PC-9 (cell line): ENCODE results near the gene MTUS2. TPM values are rescaled to one million over a fixed set of nuclear protein-coding genes. Genes with fewer than 3 reads are reported as not detected.

ENCODE experiments used
- BruUV-seq: library from RNA; stranded (reverse); fragments of 400-500 nt; replicated peaks from 2 replicates; lab custom pipeline; 2021; lab: Mats Ljungman, UMichigan
- CTCF ChIA-PET: fragments of 300-600 bp; sonication (Branson Sonifier 250); formaldehyde crosslinking; loops from one replicate; lab custom pipeline; 2022; ENCODE audit warnings: antibody characterized with exemption; lab: Charles Lee
- POLR2A ChIA-PET: fragments of 300-600 bp; sonication (Branson Sonifier 250); formaldehyde crosslinking; loops from one replicate; lab custom pipeline; 2022; ENCODE audit warnings: antibody characterized with exemption; ENCODE audit not compliant: unreplicated experiment; lab: Charles Lee
- DNase-seq, 2 experiments: peaks; one replicate each; pipeline versions ENCODE4 v3.0.0 to v3.0.0-alpha.2; 2015 to 2022; ENCODE audit warnings: mixed read lengths in 1 of 2
- H2AFZ ChIP-seq: fragments of 200-600 bp; sonication (generic); 2 replicates; pipeline ENCODE4 v1.8.1; 2017; ENCODE audit warnings: antibody characterized with exemption
- H3F3A ChIP-seq: fragments of 200-600 bp; sonication (generic); 2 replicates; pipeline ENCODE4 v1.8.1; 2017; ENCODE audit warnings: antibody characterized with exemption, mild to moderate bottlenecking, low read depth; ENCODE audit not compliant: insufficient read depth
- H3K27ac ChIP-seq: fragments of 200-600 bp; sonication (generic); 2 replicates; pipeline ENCODE4 v1.6.1; 2016; ENCODE audit warnings: mixed run types
- H3K27me3 ChIP-seq: fragments of 200-600 bp; sonication (generic); 2 replicates; pipeline ENCODE4 v1.6.1; 2016; ENCODE audit warnings: low read depth, mixed run types; ENCODE audit not compliant: insufficient read depth
- H3K36me3 ChIP-seq: fragments of 200-600 bp; sonication (generic); 2 replicates; pipeline ENCODE4 v1.6.1; 2016; ENCODE audit warnings: low read depth, mixed run types
- H3K4me1 ChIP-seq: fragments of 200-600 bp; sonication (generic); replicated peaks from 2 replicates; pipeline ENCODE4 v1.6.1; 2016; ENCODE audit warnings: mixed run types; ENCODE audit not compliant: insufficient read depth
- H3K4me2 ChIP-seq: fragments of 200-600 bp; sonication (generic); 2 replicates; pipeline ENCODE4 v1.6.1; 2017; ENCODE audit warnings: mixed run types
- H3K4me3 ChIP-seq: fragments of 200-600 bp; sonication (generic); 2 replicates; pipeline ENCODE4 v1.6.1; 2016; ENCODE audit warnings: mixed run types
- H3K79me2 ChIP-seq: fragments of 200-600 bp; sonication (generic); 2 replicates; pipeline ENCODE4 v1.6.1; 2017; ENCODE audit warnings: low read depth, mixed run types
- H3K9me2 ChIP-seq: fragments of 200-600 bp; sonication (generic); 2 replicates; pipeline ENCODE4 v1.8.1; 2017; ENCODE audit warnings: mild to moderate bottlenecking; ENCODE audit not compliant: insufficient read depth
- H3K9me3 ChIP-seq: fragments of 200-600 bp; sonication (generic); 2 replicates; pipeline ENCODE4 v1.8.1; 2016; ENCODE audit warnings: low read depth; ENCODE audit not compliant: insufficient read depth
- H4K20me1 ChIP-seq: fragments of 200-600 bp; sonication (generic); 2 replicates; pipeline ENCODE4 v1.8.1; 2017; ENCODE audit not compliant: insufficient read depth
- EZH2 ChIP-seq: fragments of 200-600 bp; sonication (generic); IDR thresholded peaks from 2 replicates; pipeline ENCODE4 v1.8.0; 2017; ENCODE audit warnings: antibody characterized with exemption, low read depth
- intact Hi-C: fragments of 100-400 bp; cut with micrococcal nuclease; formaldehyde crosslinking; loops from one replicate; pipeline ENCODE4 v1.10.0; 2022; ENCODE audit not compliant: unreplicated experiment
- total RNA-seq: library from RNA; stranded (reverse); gene quantifications from 2 replicates; pipeline ENCODE4 v1.2.3, GENCODE V29; 2021
- TF ChIP-seq, protein P1 (sequence below): fragments of 200-600 bp; sonication (generic); conservative IDR thresholded peaks from 2 replicates; pipeline ENCODE4 v1.6.1; 2017; ENCODE audit warnings: mixed run types, antibody characterized with exemption, mild to moderate bottlenecking, moderate library complexity

MTUS2 gene
- total RNA-seq, 1 experiment from 2014 or later = not detected

DNA sequence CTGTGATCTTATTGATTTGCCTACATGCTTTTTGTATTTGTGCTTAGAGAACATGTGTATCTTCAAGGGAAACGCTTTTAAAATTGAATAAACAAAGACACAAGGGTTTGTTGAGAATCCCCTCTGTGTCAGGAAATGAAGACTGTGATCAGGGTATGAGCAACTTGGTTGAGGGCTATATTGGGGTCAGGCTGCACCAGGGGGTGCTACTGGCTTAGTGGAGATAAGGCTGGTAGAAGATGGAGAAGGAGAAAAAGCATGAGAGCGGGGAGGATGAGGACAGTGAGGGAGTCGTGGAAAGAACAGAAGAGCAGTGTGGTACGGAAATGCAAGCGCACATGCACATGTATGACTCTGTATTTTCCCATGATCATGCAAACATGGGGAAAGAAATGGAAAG is 201.6 kb downstream of the MTUS2 start:
- Histone ChIP-seq H3F3A (no peaks in the 10 kb centered on the region), H4K20me1 (no peaks in the 10 kb centered on the region), H3K79me2 (no peaks in the 10 kb centered on the region), H2AFZ (no peak overlapping the region), H3K4me2 (no peak overlapping the region), H3K4me3 (no peak overlapping the region), H3K9me2 (no peaks in the 10 kb centered on the region), H3K4me1 (no peaks in the 10 kb centered on the region), H3K27ac (no peak overlapping the region), H3K36me3 (no peaks in the 10 kb centered on the region), H3K27me3 (peaks cover 29% of the 10 kb centered on the region), H3K9me3 (no peaks in the 10 kb centered on the region)
- intact Hi-C loops = no loop called here
- BruUV-seq = no TSS peak
- no peak for DNase-seq
- ChIA-PET CTCF (no interaction called here), POLR2A (no interaction called here)
- TF ChIP-seq, protein P1, sequence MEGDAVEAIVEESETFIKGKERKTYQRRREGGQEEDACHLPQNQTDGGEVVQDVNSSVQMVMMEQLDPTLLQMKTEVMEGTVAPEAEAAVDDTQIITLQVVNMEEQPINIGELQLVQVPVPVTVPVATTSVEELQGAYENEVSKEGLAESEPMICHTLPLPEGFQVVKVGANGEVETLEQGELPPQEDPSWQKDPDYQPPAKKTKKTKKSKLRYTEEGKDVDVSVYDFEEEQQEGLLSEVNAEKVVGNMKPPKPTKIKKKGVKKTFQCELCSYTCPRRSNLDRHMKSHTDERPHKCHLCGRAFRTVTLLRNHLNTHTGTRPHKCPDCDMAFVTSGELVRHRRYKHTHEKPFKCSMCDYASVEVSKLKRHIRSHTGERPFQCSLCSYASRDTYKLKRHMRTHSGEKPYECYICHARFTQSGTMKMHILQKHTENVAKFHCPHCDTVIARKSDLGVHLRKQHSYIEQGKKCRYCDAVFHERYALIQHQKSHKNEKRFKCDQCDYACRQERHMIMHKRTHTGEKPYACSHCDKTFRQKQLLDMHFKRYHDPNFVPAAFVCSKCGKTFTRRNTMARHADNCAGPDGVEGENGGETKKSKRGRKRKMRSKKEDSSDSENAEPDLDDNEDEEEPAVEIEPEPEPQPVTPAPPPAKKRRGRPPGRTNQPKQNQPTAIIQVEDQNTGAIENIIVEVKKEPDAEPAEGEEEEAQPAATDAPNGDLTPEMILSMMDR = no peak
- no peak for TF ChIP-seq EZH2

DNA sequence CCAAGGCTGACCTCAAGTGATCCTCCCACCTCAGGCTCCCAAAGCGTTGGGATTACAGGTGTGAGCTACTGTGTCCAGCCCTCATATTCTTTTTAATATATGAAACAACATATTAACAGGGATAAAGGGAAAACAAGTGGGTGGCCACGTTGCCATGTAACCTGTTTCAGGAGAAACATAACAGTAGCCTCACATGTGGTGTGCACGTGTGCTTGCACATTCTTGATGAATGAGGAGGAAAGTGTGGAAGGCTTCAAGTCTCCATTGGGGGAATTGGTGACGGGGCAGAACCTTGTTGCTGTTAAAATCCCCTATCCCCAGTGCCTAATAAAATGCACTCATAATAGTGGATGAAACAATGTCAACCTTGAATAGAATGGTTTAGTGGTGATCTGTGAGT is 202.3 kb downstream of the MTUS2 start:
- H3K27ac ChIP-seq = no peak overlapping the region
- no peaks in the 10 kb centered on the region for H3K36me3 ChIP-seq
- H3K79me2 ChIP-seq = no peaks in the 10 kb centered on the region
- CTCF ChIA-PET = no interaction called here
- POLR2A ChIA-PET = no interaction called here
- no peaks in the 10 kb centered on the region for H3K4me1 ChIP-seq
- H3K9me2 ChIP-seq = no peaks in the 10 kb centered on the region
- no peak for DNase-seq
- H3K4me2 ChIP-seq = no peak overlapping the region
- H3F3A ChIP-seq = no peaks in the 10 kb centered on the region
- no peaks in the 10 kb centered on the region for H3K9me3 ChIP-seq
- H3K27me3 ChIP-seq = peaks cover 30% of the 10 kb centered on the region
- TF ChIP-seq EZH2 = no peak
- TF ChIP-seq, protein P1 = no peak
- H3K4me3 ChIP-seq = no peak overlapping the region
- no TSS peak for BruUV-seq
- no peak overlapping the region for H2AFZ ChIP-seq
- H4K20me1 ChIP-seq = no peaks in the 10 kb centered on the region
- intact Hi-C loops = no loop called here

DNA sequence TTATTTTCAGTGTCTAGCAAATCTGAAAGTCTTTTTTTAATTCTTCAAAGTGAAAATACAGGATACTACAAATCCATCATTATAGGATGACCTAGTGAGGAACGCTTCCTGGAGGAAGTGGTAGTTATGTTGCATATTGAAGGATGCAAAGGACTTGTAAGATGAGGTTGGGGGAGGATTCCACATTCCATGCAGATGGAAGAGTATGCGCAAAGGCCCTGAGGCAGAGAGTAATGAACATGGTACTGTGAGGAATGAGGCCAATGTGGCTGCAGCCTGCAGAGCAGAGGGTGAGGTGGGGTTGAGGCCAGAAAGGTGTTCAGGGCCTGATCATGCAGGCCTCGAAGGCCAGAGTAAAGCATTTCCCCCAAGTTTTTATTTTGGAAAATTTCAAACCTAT is 202.8 kb downstream of the MTUS2 start:
- DNase-seq = no peak

More for the DNA sequence above, 202.8 kb downstream of the MTUS2 start:
- H2AFZ ChIP-seq = no peak overlapping the region
- no peaks in the 10 kb centered on the region for H3F3A ChIP-seq
- H3K9me3 ChIP-seq = no peaks in the 10 kb centered on the region
- ChIA-PET POLR2A (no interaction called here), CTCF (no interaction called here)
- no peak for TF ChIP-seq EZH2
- TF ChIP-seq, protein P1 = no peak
- H3K4me1 ChIP-seq = no peaks in the 10 kb centered on the region
- no peaks in the 10 kb centered on the region for H3K9me2 ChIP-seq
- no peak overlapping the region for H3K27ac ChIP-seq
- H3K4me3 ChIP-seq = no peak overlapping the region
- peaks cover 30% of the 10 kb centered on the region for H3K27me3 ChIP-seq
- BruUV-seq = no TSS peak
- no peaks in the 10 kb centered on the region for H4K20me1 ChIP-seq
- H3K79me2 ChIP-seq = no peaks in the 10 kb centered on the region
- H3K36me3 ChIP-seq = no peaks in the 10 kb centered on the region
- no peak overlapping the region for H3K4me2 ChIP-seq
- intact Hi-C loops = no loop called here
